Measurements from ENCODE around the gene PPP2R3A. TPM values are rescaled to one million over a fixed set of nuclear protein-coding genes. Genes with fewer than 3 reads are reported as not detected.
"Not testable (repeated sequence)": the region's sequence is repeated elsewhere in the genome, so short reads cannot be mapped to it uniquely, and the experiment has no call there.

The PPP2R3A gene
- total and polyA plus RNA-seq, 3 donors from 2014 or later, result 12.2 to 41.7 (median 35.4) TPM

- 86 to 92% methylated on average over 4 of the region's 4 CpGs for WGBS, 2 donors
- Histone ChIP-seq H3K4me3 (no peak overlapping the region), H3K27ac (no peak overlapping the region), H3K9me3 (no peaks in the 10 kb centered on the region), H3K27me3 (no peaks in the 10 kb centered on the region), H3K36me3 (ENCODE audit: low read depth, missing control alignments) (no peaks in the 10 kb centered on the region), H3K4me1 (no peaks in the 10 kb centered on the region)
- intact Hi-C loops (cut with DNase I; ENCODE audit: low total_unique reads), result no loop called here
- no peak for DNase-seq
- TF ChIP-seq CTCF (IDR thresholded peaks at IDR 0.05), result no peak
- TF ChIP-seq POLR2A (IDR thresholded peaks at IDR 0.05), result no peak
These were observed 139.5 kb downstream of the PPP2R3A start for GRCh38 chr3:136105044-136105443.

- H3K4me3 ChIP-seq, result no peak overlapping the region
- WGBS, 2 donors, result 94 to 95% methylated on average over 6 of the region's 6 CpGs
- no peaks in the 10 kb centered on the region for H3K27me3 ChIP-seq
- no peak for TF ChIP-seq CTCF (IDR thresholded peaks at IDR 0.05)
- no peaks in the 10 kb centered on the region for H3K36me3 ChIP-seq (ENCODE audit: low read depth, missing control alignments)
- no peaks in the 10 kb centered on the region for H3K9me3 ChIP-seq
- no peak overlapping the region for H3K27ac ChIP-seq
- intact Hi-C loops (cut with DNase I; ENCODE audit: low total_unique reads), result no loop called here
- DNase-seq, result no peak
- H3K4me1 ChIP-seq, result no peaks in the 10 kb centered on the region
These were observed 140.6 kb downstream of the PPP2R3A start for GRCh38 chr3:136106101-136106500.

- intact Hi-C loops (cut with DNase I; ENCODE audit: low total_unique reads), result no loop called here
- 86 to 95% methylated on average over 1 of the region's 1 CpG for whole genome bisulfite sequencing, 2 donors
- no peaks in the 10 kb centered on the region for H3K36me3 ChIP-seq (ENCODE audit: low read depth, missing control alignments)
These were observed 144.0 kb downstream of the PPP2R3A start for GRCh38 chr3:136109499-136109898.

GRCh38 chr3:136110481-136110880 lies 145.0 kb downstream of the PPP2R3A start:
- 65 to 83% methylated on average over 2 of the region's 2 CpGs for WGBS, 2 donors
- no peak for TF ChIP-seq POLR2A (IDR thresholded peaks at IDR 0.05)
- TF ChIP-seq CTCF (IDR thresholded peaks at IDR 0.05), result no peak
- no peaks in the 10 kb centered on the region for H3K27me3 ChIP-seq
- H3K4me3 ChIP-seq, result no peak overlapping the region
- H3K36me3 ChIP-seq (ENCODE audit: low read depth, missing control alignments), result no peaks in the 10 kb centered on the region
- intact Hi-C loops (cut with DNase I; ENCODE audit: low total_unique reads), result no loop called here
- DNase-seq, result no peak
- no peaks in the 10 kb centered on the region for H3K4me1 ChIP-seq
- no peak overlapping the region for H3K27ac ChIP-seq
- H3K9me3 ChIP-seq, result no peaks in the 10 kb centered on the region

More at GRCh38 chr3:136109499-136109898, 144.0 kb downstream of the PPP2R3A start:
- Histone ChIP-seq H3K9me3 (no peaks in the 10 kb centered on the region), H3K27ac (no peak overlapping the region), H3K4me1 (no peaks in the 10 kb centered on the region), H3K4me3 (no peak overlapping the region), H3K27me3 (no peaks in the 10 kb centered on the region)
- no peak for TF ChIP-seq CTCF (IDR thresholded peaks at IDR 0.05)
- no peak for TF ChIP-seq POLR2A (IDR thresholded peaks at IDR 0.05)
- DNase-seq, result no peak

- H3K27me3 ChIP-seq, result no peaks in the 10 kb centered on the region
- no peak overlapping the region for H3K4me3 ChIP-seq
- no peak for DNase-seq
- no peaks in the 10 kb centered on the region for H3K4me1 ChIP-seq
- 100% methylated on average over 2 of the region's 2 CpGs for WGBS, 2 donors
- no peaks in the 10 kb centered on the region for H3K36me3 ChIP-seq (ENCODE audit: low read depth, missing control alignments)
- no peaks in the 10 kb centered on the region for H3K9me3 ChIP-seq
- H3K27ac ChIP-seq, result no peak overlapping the region
- intact Hi-C loops (cut with DNase I; ENCODE audit: low total_unique reads), result no loop called here
- TF ChIP-seq CTCF (IDR thresholded peaks at IDR 0.05), result no peak
- TF ChIP-seq POLR2A (IDR thresholded peaks at IDR 0.05), result no peak
These were observed 148.9 kb downstream of the PPP2R3A start for GRCh38 chr3:136114421-136114820.

GRCh38 chr3:136119332-136119731 lies 153.8 kb downstream of the PPP2R3A start:
- H3K27ac ChIP-seq; H3K4me3 ChIP-seq; H3K27me3 ChIP-seq; H3K9me3 ChIP-seq; DNase-seq; H3K36me3 ChIP-seq (ENCODE audit: low read depth, missing control alignments); intact Hi-C loops (cut with DNase I; ENCODE audit: low total_unique reads); H3K4me1 ChIP-seq: not testable (repeated sequence)
- 94 to 97% methylated on average over 1 of the region's 1 CpG for WGBS, 2 donors

- H3K27ac ChIP-seq; intact Hi-C loops (cut with DNase I; ENCODE audit: low total_unique reads); DNase-seq; H3K4me1 ChIP-seq; H3K4me3 ChIP-seq; H3K36me3 ChIP-seq (ENCODE audit: low read depth, missing control alignments); H3K9me3 ChIP-seq; H3K27me3 ChIP-seq: not testable (repeated sequence)
- WGBS, 2 donors, result 93% methylated on average over 5 of the region's 5 CpGs
These were observed 154.3 kb downstream of the PPP2R3A start for GRCh38 chr3:136119783-136120182.
